ENCODE measurements around the gene EFTUD2.

DNA sequence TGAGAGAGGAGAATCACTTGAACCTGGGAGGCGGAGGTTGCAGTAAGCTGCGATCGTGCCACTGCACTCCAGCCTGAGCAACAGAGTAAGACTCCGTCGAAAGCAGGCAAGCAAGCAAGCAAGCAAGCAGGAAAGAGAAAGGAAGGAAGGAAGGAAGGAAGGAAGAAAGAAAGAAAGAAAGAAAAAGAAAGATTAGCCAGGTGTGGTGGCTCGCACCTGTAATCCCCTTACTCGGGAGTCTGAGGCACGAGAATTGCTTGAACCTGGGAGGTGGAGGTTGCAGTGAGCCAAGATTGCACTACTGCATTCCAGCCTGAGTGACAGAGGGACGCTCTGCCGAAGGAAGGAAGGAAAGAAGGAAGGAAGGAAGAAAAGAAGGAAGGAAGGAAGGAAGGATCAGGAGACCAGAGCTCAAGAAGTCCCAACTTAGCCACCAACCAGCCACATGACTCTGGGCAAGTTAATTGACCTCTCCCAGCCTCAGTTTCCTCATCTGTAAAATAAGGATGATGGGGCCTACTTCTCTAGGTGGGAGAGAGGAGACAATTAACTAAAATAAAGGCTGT is 9.6 kb upstream of the EFTUD2 start:
- TF ChIP-seq, protein P1, sequence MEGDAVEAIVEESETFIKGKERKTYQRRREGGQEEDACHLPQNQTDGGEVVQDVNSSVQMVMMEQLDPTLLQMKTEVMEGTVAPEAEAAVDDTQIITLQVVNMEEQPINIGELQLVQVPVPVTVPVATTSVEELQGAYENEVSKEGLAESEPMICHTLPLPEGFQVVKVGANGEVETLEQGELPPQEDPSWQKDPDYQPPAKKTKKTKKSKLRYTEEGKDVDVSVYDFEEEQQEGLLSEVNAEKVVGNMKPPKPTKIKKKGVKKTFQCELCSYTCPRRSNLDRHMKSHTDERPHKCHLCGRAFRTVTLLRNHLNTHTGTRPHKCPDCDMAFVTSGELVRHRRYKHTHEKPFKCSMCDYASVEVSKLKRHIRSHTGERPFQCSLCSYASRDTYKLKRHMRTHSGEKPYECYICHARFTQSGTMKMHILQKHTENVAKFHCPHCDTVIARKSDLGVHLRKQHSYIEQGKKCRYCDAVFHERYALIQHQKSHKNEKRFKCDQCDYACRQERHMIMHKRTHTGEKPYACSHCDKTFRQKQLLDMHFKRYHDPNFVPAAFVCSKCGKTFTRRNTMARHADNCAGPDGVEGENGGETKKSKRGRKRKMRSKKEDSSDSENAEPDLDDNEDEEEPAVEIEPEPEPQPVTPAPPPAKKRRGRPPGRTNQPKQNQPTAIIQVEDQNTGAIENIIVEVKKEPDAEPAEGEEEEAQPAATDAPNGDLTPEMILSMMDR (IDR thresholded peaks at IDR 0.05 in 8 of 11, conservative IDR thresholded peaks at IDR 0.05 in 3 of 11), result no peak
- no peak for TF ChIP-seq POLR2AphosphoS5 (IDR thresholded peaks at IDR 0.05)
